VCaP (cell line): ENCODE measurements around the gene ADAM22.

Experiments
- H3K27ac ChIP-seq: fragments of 450-650 bp; 2 replicates; pipeline ENCODE4 v1.5.1; 2017
- CTCF ChIP-seq: fragments of 450-650 bp; conservative IDR thresholded peaks from 2 replicates; pipeline ENCODE4 v1.5.1; 2017; ENCODE audit warnings: mild to moderate bottlenecking, moderate library complexity

Gene ADAM22

DNA sequence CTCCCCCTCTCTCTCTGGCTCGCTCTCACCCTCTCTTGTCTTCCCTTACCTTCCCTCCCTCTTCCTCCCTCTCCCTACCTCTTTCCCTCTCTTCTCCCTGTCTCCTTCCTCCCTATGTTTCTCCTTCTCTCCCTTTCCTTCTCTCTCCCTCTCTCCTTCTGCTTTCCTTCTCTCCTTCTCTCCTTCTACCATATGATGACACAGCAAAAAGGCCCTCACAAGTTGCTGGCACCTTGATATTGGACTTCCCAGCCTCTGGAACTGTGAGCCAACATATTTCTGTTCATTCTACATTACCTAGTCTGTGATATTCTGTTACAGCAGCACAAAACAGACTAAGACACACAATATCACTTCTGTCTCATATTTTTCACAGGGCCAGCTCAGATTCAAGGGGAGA lies 135.0 kb downstream of the ADAM22 start:
- TF ChIP-seq CTCF = no peak
- no peak overlapping the region for H3K27ac ChIP-seq

GRCh38 chr7:88071994-88072714 lies 138.1 kb downstream of the ADAM22 start:
- no peak overlapping the region for H3K27ac ChIP-seq
- TF ChIP-seq CTCF = no peak

GRCh38 chr7:88072715-88073055 lies 138.6 kb downstream of the ADAM22 start:
- H3K27ac ChIP-seq = no peak overlapping the region
- TF ChIP-seq CTCF = no peak

GRCh38 chr7:88073626-88074025 lies 139.6 kb downstream of the ADAM22 start:
- H3K27ac ChIP-seq = no peak overlapping the region
- TF ChIP-seq CTCF = no peak

DNA sequence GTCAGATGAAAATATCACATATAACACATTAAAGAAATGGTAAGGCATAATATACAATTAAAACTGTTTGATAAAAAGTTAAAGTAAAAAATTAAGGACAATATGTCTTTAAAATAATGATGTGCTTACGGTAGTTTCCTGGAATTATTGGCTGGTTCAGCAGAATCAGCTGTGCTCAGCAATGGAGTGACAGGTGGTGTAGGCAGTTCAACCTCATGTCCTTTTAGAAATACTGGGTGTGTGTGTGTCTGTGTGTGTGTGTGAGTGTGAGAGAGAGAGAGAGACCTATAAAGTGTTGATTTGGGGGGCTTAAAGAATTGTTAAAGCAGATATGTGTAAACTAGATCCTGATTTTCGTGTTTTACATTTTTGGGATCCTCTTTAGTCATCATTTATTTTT lies 141.2 kb downstream of the ADAM22 start:
- TF ChIP-seq CTCF = no peak
- no peak overlapping the region for H3K27ac ChIP-seq

GRCh38 chr7:88083883-88084282 lies 149.8 kb downstream of the ADAM22 start:
- H3K27ac ChIP-seq = no peak overlapping the region
- no peak for TF ChIP-seq CTCF

- no peak overlapping the region for H3K27ac ChIP-seq
- TF ChIP-seq CTCF = no peak
These were observed 155.5 kb downstream of the ADAM22 start for GRCh38 chr7:88089561-88089960.
